HepG2 (cell line): Measurements from ENCODE around the gene RNF149. TPM values are rescaled to one million over a fixed set of nuclear protein-coding genes. Genes with fewer than 3 reads are reported as not detected.

ENCODE experiments used
- ERF ChIP-seq: IDR thresholded peaks from 2 replicates; pipeline ENCODE4 v1.6.1; 2018; ENCODE audit warnings: missing biosample characterization, missing genetic modification reagents
- FLYWCH1 ChIP-seq: sonication (generic); formaldehyde crosslinking; IDR thresholded peaks from 2 replicates; pipeline ENCODE4 v1.8.1; 2023; ENCODE audit warnings: mild to moderate bottlenecking, missing genetic modification reagents
- HMGXB3 ChIP-seq: sonication (generic); formaldehyde crosslinking; IDR thresholded peaks from 2 replicates; pipeline ENCODE4 v1.4.0; 2020; ENCODE audit warnings: missing genetic modification reagents, borderline replicate concordance
- IKZF1 ChIP-seq: fragments of 450-650 bp; IDR thresholded peaks from 2 replicates; pipeline ENCODE4 v1.7.1; 2016
- JUN ChIP-seq: sonication (generic); formaldehyde crosslinking; IDR thresholded peaks from 2 replicates; pipeline ENCODE4 v1.4.0; 2020; ENCODE audit warnings: mild to moderate bottlenecking, missing genetic modification reagents
- MXD4 ChIP-seq: IDR thresholded peaks from 2 replicates; pipeline ENCODE4 v1.6.1; 2016; ENCODE audit warnings: mild to moderate bottlenecking, missing biosample characterization, missing genetic modification reagents
- NBN ChIP-seq: fragments of 450-650 bp; conservative IDR thresholded peaks from 2 replicates; pipeline ENCODE4 v1.6.1; 2017
- PHF8 ChIP-seq: sonication (generic); formaldehyde crosslinking; IDR thresholded peaks from 2 replicates; pipeline ENCODE4 v1.5.0; 2020; ENCODE audit warnings: missing genetic modification reagents
- SALL1 ChIP-seq: sonication (generic); formaldehyde crosslinking; IDR thresholded peaks from 2 replicates; pipeline ENCODE4 v1.8.0; 2022; ENCODE audit warnings: mild to moderate bottlenecking, missing genetic modification reagents
- SNRNP70 ChIP-seq: fragments of 200-400 bp; formaldehyde crosslinking; IDR thresholded peaks from 2 replicates; pipeline ENCODE4 v1.6.1; 2017; ENCODE audit warnings: mild to moderate bottlenecking, low read depth, low read length, moderate library complexity
- STAG1 ChIP-seq: sonication (generic); formaldehyde crosslinking; IDR thresholded peaks from 2 replicates; pipeline ENCODE4 v1.4.0; 2020; ENCODE audit warnings: missing genetic modification reagents
- TCF7L2 ChIP-seq: IDR thresholded peaks from 2 replicates; pipeline ENCODE4 v1.6.1; 2011; ENCODE audit warnings: mild to moderate bottlenecking, low read depth, low read length, moderate library complexity
- TFAP4 ChIP-seq: sonication (generic); IDR thresholded peaks from 2 replicates; pipeline ENCODE4 v1.6.1; 2016; ENCODE audit warnings: low read depth, borderline replicate concordance
- TRIM24 ChIP-seq: sonication (generic); formaldehyde crosslinking; IDR thresholded peaks from 2 replicates; pipeline ENCODE4 v1.8.0; 2022; ENCODE audit warnings: mild to moderate bottlenecking, missing genetic modification reagents
- USF2 ChIP-seq, 2 experiments: sonication (generic) in 1 of 2; formaldehyde crosslinking in 1 of 2; IDR thresholded peaks; 2 replicates each; pipeline versions ENCODE4 v1.5.1 to v1.6.1; 2011 to 2020; ENCODE audit warnings: borderline replicate concordance in 1 of 2, low read depth in 1 of 2, low read length in 1 of 2, mild to moderate bottlenecking in 1 of 2, missing genetic modification reagents in 1 of 2, moderate library complexity in 1 of 2
- ZFP37 ChIP-seq: sonication (generic); formaldehyde crosslinking; IDR thresholded peaks from 2 replicates; pipeline ENCODE4 v1.4.0; 2020; ENCODE audit warnings: missing genetic modification reagents, borderline replicate concordance
- ZKSCAN1 ChIP-seq: fragments of 150-350 bp; IDR thresholded peaks from 2 replicates; pipeline ENCODE4 v1.6.1; 2014; ENCODE audit warnings: low read length
- ZKSCAN5 ChIP-seq: sonication (generic); formaldehyde crosslinking; IDR thresholded peaks from 2 replicates; pipeline ENCODE4 v1.5.1; 2020; ENCODE audit warnings: mild to moderate bottlenecking, missing genetic modification reagents
- ZMAT5 ChIP-seq: sonication (generic); formaldehyde crosslinking; IDR thresholded peaks from 2 replicates; pipeline ENCODE4 v1.5.0; 2020; ENCODE audit warnings: mild to moderate bottlenecking, low read depth, missing genetic modification reagents, borderline replicate concordance
- ZNF256 ChIP-seq: sonication (generic); formaldehyde crosslinking; conservative IDR thresholded peaks from 2 replicates; pipeline ENCODE4 v1.4.0; 2020; ENCODE audit warnings: missing genetic modification reagents
- ZNF282 ChIP-seq: fragments of 450-650 bp; IDR thresholded peaks from 2 replicates; pipeline ENCODE4 v1.6.1; 2018; ENCODE audit not compliant: partially characterized antibody
- ZNF552 ChIP-seq: sonication (generic); formaldehyde crosslinking; IDR thresholded peaks from 2 replicates; pipeline ENCODE4 v1.9.0; 2022; ENCODE audit warnings: missing genetic modification reagents, mild to moderate bottlenecking, borderline replicate concordance
- ZNF761 ChIP-seq: sonication (generic); formaldehyde crosslinking; conservative IDR thresholded peaks from 2 replicates; pipeline ENCODE4 v1.4.0; 2020; ENCODE audit warnings: mild to moderate bottlenecking, missing genetic modification reagents
- polyA plus RNA-seq, 8 experiments: library from polyadenylated mRNA; depleted of rRNA in 3 of 8; stranded (reverse) in 7 of 8; unstranded in 1 of 8; fragments of >200 nt; fragmentation: Illumina TruSeq in 4 of 8; extraction: Trizol in 4 of 8; gene quantifications; 2 replicates each; pipeline versions ENCODE4 v1.2.1 to v1.2.3, GENCODE V29; 2011 to 2016; ENCODE audit warnings: low read depth in 4 of 8, missing spikeins in 1 of 8, mixed read lengths in 1 of 8; ENCODE audit not compliant: insufficient read depth in 1 of 8
- total RNA-seq, 5 experiments: library from RNA; depleted of rRNA; stranded (reverse); fragments of >200 nt; fragmentation: Illumina TruSeq; extraction: Trizol; gene quantifications; 2 replicates each; pipeline ENCODE4 v1.2.3, GENCODE V29; 2016; ENCODE audit warnings: low read depth in 1 of 5

The RNF149 gene
- total and polyA plus RNA-seq, 2 of the 13 experiments (the other 11 are each of a cell fraction or from before 2014, with no cell fraction given): 87.6 to 109 TPM

GRCh38 chr2:101308432-101309210 is at the start of gene RNF149 (continued):
- no peak for TF ChIP-seq ZKSCAN5
- peak; percentile 93 for TF ChIP-seq ZNF761 (CRISPR knock-in tag)
- peak; percentile 94 for TF ChIP-seq ZNF256
- no peak for TF ChIP-seq TCF7L2
- no peak for TF ChIP-seq FLYWCH1 (CRISPR knock-in tag)
- TF ChIP-seq NBN: no peak
- TF ChIP-seq SNRNP70: no peak
- peak; percentile 98; the same call in 1 of the 2 replicates for TF ChIP-seq ZFP37 (CRISPR knock-in tag)
- TF ChIP-seq MXD4 (CRISPR knock-in tag): peak; percentile 84; the same call in 1 of the 2 replicates
- TF ChIP-seq ZNF282: no peak
- TF ChIP-seq ZNF552 (CRISPR knock-in tag): peak; percentile 85
- peak; percentile 80; the same call in 1 of the 2 replicates for TF ChIP-seq TRIM24
- no peak for TF ChIP-seq USF2 (IDR thresholded peaks at IDR 0.05; ENCODE audit: low read depth, low read length)
- no peak; the same call in 1 of the 2 replicates for TF ChIP-seq USF2 (CRISPR knock-in tag; IDR thresholded peaks at IDR 0.05; ENCODE audit: borderline replicate concordance)
- no peak for TF ChIP-seq IKZF1
- TF ChIP-seq SALL1: peak; percentile 98
- peak; percentile 75; the same call in 1 of the 2 replicates for TF ChIP-seq HMGXB3 (CRISPR knock-in tag)
- peak; percentile 17; the same call in 1 of the 2 replicates for TF ChIP-seq STAG1 (CRISPR knock-in tag)
- TF ChIP-seq TFAP4: peak; percentile 80
- peak; percentile 96 for TF ChIP-seq ERF
- TF ChIP-seq ZMAT5 (CRISPR knock-in tag): no peak
- TF ChIP-seq ZKSCAN1: no peak
- peak; percentile 94 for TF ChIP-seq PHF8 (CRISPR knock-in tag)
- peak; percentile 87; the same call in 1 of the 2 replicates for TF ChIP-seq JUN
